ENCODE measurements around the gene CATSPERZ. TPM values are rescaled to one million over a fixed set of nuclear protein-coding genes. Genes with fewer than 3 reads are reported as not detected.

CATSPERZ gene
- total and polyA plus RNA-seq, 9 of the 15 experiments (the other 6 are each of a cell fraction or from before 2014, with no cell fraction given): 0.86 to 8.5 (median 3.5) TPM

DNA sequence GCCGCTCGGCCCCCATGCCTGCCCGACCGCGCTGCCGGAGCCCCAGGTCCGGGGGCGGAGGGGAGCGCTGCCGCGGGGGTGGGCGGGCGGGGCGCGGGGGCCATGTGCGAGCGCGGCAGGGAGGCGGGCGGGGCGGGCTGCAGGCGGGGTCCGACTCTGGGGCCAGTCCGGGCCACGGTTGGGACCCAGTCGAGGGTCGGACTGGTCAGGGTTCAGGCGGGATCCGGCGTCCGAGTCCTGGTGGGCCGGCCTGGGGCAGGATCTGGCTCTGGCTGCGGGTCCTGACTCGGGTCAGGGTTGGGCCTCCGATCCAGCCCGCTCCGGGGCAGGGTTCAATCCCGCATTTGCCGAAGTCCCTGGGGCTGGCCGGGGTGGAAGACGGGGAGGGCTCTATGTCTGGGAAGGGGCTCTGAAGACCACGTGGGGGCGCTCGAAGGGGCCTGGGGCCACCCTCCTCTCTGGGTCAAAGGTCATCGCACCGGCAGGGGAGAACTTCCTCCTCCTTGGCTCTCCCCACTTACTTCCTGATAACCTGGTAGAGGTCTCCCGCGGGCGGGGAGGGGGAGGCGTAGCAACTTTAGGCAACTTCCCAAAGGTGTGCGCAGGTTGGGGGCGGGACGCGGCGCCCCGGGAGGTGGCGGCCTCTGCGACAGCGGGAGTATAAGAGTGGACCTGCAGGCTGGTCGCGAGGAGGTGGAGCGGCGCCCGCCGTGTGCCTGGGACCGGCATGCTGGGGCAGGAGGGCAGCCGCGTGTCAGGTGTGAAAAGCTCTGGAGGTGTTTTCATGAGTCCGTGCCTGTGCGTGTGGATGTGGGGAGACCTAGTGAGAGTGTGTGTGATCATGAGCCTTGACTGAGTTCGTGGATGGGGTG lies 5.8 kb downstream of the CATSPERZ start (continued):
- TF ChIP-seq, protein P1, sequence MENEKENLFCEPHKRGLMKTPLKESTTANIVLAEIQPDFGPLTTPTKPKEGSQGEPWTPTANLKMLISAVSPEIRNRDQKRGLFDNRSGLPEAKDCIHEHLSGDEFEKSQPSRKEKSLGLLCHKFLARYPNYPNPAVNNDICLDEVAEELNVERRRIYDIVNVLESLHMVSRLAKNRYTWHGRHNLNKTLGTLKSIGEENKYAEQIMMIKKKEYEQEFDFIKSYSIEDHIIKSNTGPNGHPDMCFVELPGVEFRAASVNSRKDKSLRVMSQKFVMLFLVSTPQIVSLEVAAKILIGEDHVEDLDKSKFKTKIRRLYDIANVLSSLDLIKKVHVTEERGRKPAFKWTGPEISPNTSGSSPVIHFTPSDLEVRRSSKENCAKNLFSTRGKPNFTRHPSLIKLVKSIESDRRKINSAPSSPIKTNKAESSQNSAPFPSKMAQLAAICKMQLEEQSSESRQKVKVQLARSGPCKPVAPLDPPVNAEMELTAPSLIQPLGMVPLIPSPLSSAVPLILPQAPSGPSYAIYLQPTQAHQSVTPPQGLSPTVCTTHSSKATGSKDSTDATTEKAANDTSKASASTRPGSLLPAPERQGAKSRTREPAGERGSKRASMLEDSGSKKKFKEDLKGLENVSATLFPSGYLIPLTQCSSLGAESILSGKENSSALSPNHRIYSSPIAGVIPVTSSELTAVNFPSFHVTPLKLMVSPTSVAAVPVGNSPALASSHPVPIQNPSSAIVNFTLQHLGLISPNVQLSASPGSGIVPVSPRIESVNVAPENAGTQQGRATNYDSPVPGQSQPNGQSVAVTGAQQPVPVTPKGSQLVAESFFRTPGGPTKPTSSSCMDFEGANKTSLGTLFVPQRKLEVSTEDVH (IDR thresholded peaks at IDR 0.05; ENCODE audit: low read depth, partially characterized antibody): peak; percentile 32
- TF ChIP-seq TRIM24 (IDR thresholded peaks at IDR 0.05) (0 out of 4 replicates have a peak, but pooled peaks of 1 of the 2 experiments have one; percentile 10), SMAD2 (IDR thresholded peaks at IDR 0.05; ENCODE audit: low read depth, low read length) (no peak), ATF7 (IDR thresholded peaks at IDR 0.05) (peak; percentile 53), ZNF785 (CRISPR knock-in tag; IDR thresholded peaks at IDR 0.05) (no peak), CHD2 (IDR thresholded peaks at IDR 0.05; ENCODE audit: low read depth, low read length) (no peak), NR2F6 (CRISPR knock-in tag; IDR thresholded peaks at IDR 0.05) (no peak), SRSF9 (IDR thresholded peaks at IDR 0.05; ENCODE audit: borderline replicate concordance, low read depth, low read length) (no peak), ELF4 (CRISPR knock-in tag; IDR thresholded peaks at IDR 0.05) (no peak), MBD2 (IDR thresholded peaks at IDR 0.05; ENCODE audit: borderline replicate concordance, low read depth) (peak; percentile 39), NBN (IDR thresholded peaks at IDR 0.05; ENCODE audit: low read depth) (no peak), FOXA1 (IDR thresholded peaks at IDR 0.05; ENCODE audit: borderline replicate concordance) (no peak), PCBP1 (IDR thresholded peaks at IDR 0.05; ENCODE audit: low read depth, low read length, poor library complexity, severe bottlenecking) (peak; percentile 43), TAF9B (IDR thresholded peaks at IDR 0.05; ENCODE audit: partially characterized antibody) (no peak), U2AF2 (optimal IDR thresholded peaks at IDR 0.05; ENCODE audit: low read depth, low read length) (no peak), DACH1 (IDR thresholded peaks at IDR 0.05; ENCODE audit: partially characterized antibody) (no peak), KDM5B (IDR thresholded peaks at IDR 0.05; ENCODE audit: insufficient replicate concordance, low read depth, low read length) (peak; percentile 7)
- TF ChIP-seq, protein P2, sequence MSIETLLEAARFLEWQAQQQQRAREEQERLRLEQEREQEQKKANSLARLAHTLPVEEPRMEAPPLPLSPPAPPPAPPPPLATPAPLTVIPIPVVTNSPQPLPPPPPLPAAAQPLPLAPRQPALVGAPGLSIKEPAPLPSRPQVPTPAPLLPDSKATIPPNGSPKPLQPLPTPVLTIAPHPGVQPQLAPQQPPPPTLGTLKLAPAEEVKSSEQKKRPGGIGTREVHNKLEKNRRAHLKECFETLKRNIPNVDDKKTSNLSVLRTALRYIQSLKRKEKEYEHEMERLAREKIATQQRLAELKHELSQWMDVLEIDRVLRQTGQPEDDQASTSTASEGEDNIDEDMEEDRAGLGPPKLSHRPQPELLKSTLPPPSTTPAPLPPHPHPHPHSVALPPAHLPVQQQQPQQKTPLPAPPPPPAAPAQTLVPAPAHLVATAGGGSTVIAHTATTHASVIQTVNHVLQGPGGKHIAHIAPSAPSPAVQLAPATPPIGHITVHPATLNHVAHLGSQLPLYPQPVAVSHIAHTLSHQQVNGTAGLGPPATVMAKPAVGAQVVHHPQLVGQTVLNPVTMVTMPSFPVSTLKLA (conservative IDR thresholded peaks at IDR 0.05): peak; percentile 85 to 92
- TF ChIP-seq, protein P3, sequence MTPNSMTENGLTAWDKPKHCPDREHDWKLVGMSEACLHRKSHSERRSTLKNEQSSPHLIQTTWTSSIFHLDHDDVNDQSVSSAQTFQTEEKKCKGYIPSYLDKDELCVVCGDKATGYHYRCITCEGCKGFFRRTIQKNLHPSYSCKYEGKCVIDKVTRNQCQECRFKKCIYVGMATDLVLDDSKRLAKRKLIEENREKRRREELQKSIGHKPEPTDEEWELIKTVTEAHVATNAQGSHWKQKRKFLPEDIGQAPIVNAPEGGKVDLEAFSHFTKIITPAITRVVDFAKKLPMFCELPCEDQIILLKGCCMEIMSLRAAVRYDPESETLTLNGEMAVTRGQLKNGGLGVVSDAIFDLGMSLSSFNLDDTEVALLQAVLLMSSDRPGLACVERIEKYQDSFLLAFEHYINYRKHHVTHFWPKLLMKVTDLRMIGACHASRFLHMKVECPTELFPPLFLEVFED (CRISPR knock-in tag; conservative IDR thresholded peaks at IDR 0.05): 0 out of 2 replicates have a peak, but pooled peaks have one; percentile 51
